NT2/D1 (cell line): ENCODE data around the gene HDAC7.
"Not testable (repeated sequence)": the region's sequence is repeated elsewhere in the genome, so short reads cannot be mapped to it uniquely, and the experiment has no call there.

Experiments
- DNase-seq: peaks from one replicate; pipeline ENCODE4 v3.0.0-alpha.2; 2011; ENCODE audit warnings: low read depth, low spot score
- H3K27me3 ChIP-seq: 2 replicates; pipeline ENCODE4 v1.6.0; 2011; ENCODE audit warnings: mild to moderate bottlenecking; ENCODE audit not compliant: insufficient read length, insufficient read depth
- H3K36me3 ChIP-seq: 2 replicates; pipeline ENCODE4 v1.6.1; 2011; ENCODE audit warnings: mild to moderate bottlenecking, low read length, mixed read lengths; ENCODE audit not compliant: insufficient read depth, insufficient read length
- H3K4me1 ChIP-seq: 2 replicates; pipeline ENCODE4 v1.5.1; 2011; ENCODE audit not compliant: insufficient read depth, insufficient read length
- H3K4me3 ChIP-seq: 2 replicates; pipeline ENCODE4 v1.5.1; 2011; ENCODE audit warnings: low read depth; ENCODE audit not compliant: insufficient read length
- H3K9ac ChIP-seq: 2 replicates; pipeline ENCODE4 v1.6.0; 2011; ENCODE audit warnings: low read depth; ENCODE audit not compliant: insufficient read length
- H3K9me3 ChIP-seq: 2 replicates; pipeline ENCODE4 v1.5.1; 2011; ENCODE audit warnings: mild to moderate bottlenecking, low read length; ENCODE audit not compliant: insufficient read depth
- SUZ12 ChIP-seq: IDR thresholded peaks from 2 replicates; pipeline ENCODE4 v1.6.1; 2011; ENCODE audit not compliant: insufficient read length, insufficient read depth; ENCODE audit errors: extremely low read depth
- YY1 ChIP-seq: IDR thresholded peaks from 2 replicates; pipeline ENCODE4 v1.6.1; 2011; ENCODE audit not compliant: insufficient read length, insufficient read depth
- ZNF274 ChIP-seq: IDR thresholded peaks from 2 replicates; pipeline ENCODE4 v1.6.1; 2011; ENCODE audit warnings: mild to moderate bottlenecking, low read depth, low read length

HDAC7 gene

GRCh38 chr12:47820631-47821345 is 1.1 kb upstream of the HDAC7 start:
- H3K9ac ChIP-seq, result peak overlapping the region; percentile 100
- no peak for TF ChIP-seq SUZ12
- TF ChIP-seq YY1, result no peak
- no peak for TF ChIP-seq ZNF274
- peaks cover 2% of the 10 kb centered on the region for H3K27me3 ChIP-seq
- peak; percentile 90 for DNase-seq
- H3K4me1 ChIP-seq, result peaks cover 31% of the 10 kb centered on the region
- H3K4me3 ChIP-seq, result peak overlapping the region; percentile 92
- no peaks in the 10 kb centered on the region for H3K9me3 ChIP-seq
- H3K36me3 ChIP-seq, result peaks cover 23% of the 10 kb centered on the region

DNA sequence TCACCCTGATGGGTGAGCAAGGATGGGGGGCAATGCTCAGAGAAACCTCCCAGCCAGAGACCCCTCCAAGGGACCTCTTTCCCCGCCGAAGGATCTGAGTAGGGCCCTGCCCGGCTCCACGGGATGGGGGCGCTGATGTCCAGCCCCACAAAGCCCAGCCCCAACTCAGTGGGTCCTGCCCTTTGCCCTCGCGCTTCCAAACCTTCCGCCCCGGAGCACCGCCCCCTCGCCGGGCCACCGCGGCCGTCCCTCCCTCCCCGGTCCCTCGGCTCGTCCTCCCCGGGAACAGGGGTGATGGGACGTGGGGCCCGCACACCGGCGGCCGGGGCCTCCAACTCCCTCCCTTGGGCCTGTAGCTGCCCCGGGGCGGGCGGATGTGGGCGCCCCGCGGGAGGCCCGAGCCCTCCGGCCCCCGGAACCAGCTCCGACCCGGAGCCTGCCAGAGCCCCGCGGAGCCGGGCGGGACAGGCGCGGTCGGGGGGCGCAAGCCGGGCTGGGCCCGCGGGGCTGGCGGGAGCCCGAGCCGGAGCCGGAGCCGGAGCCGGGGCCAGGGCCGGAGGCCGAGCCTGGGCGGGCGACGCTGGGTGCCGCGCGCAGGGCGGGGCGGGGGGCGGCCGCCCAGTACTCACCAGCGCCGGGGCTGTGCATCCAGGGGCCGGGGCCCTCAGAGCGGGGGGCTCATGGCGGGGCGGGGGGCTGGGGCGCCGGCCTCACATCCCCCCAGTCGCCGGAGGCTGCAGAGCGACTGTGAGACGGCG is 386 bp downstream of the HDAC7 start:
- H3K4me3 ChIP-seq, result peak overlapping the region; percentile 69
- peak overlapping the region; percentile 83 for H3K9ac ChIP-seq
- H3K9me3 ChIP-seq, result no peaks in the 10 kb centered on the region
- peaks cover 2% of the 10 kb centered on the region for H3K27me3 ChIP-seq
- DNase-seq, result no peak
- H3K4me1 ChIP-seq, result peaks cover 37% of the 10 kb centered on the region
- TF ChIP-seq YY1 (no peak), SUZ12 (no peak), ZNF274 (no peak)
- peaks cover 35% of the 10 kb centered on the region for H3K36me3 ChIP-seq

DNA sequence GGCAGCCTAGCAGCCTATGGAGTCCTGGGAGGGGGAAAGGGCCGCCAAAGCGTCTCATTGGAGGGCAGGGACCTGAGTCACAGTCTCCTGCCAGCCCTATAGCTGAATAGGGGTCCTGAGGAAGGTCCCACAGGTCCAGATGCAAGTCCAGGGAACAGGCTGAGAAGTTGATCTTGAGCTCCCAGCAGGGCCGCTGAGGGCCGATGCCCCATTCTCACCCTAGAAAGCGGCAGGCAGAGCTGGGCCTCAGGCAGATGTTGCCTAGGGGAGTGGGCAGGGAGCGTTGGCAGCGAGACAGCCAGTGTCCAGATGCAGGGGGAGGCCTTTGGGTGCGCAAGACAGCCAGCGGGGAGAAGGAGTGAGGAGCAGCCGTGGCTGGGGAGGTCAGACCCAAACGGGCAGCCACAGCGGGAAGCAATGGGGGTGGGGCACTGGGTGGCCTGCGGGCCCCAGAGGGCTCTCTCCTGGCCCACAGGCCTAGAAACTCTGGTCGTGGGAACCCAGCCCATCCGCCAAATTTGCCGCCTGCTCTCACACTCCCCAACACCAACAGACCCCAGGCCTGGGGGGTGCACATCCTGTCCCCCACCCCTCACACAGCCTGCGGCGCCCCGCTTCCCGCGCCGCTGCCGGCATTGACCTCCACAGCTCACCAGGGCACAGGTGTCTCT is 1.1 kb downstream of the HDAC7 start:
- Histone ChIP-seq H3K4me3 (peak overlapping the region; percentile 69), H3K27me3 (peaks cover 1% of the 10 kb centered on the region), H3K4me1 (peaks cover 43% of the 10 kb centered on the region), H3K9ac (peak overlapping the region; percentile 83), H3K9me3 (no peaks in the 10 kb centered on the region), H3K36me3 (peaks cover 41% of the 10 kb centered on the region)
- TF ChIP-seq SUZ12, result no peak
- TF ChIP-seq ZNF274, result no peak
- no peak for TF ChIP-seq YY1
- DNase-seq, result no peak

GRCh38 chr12:47818007-47818376 is 1.7 kb downstream of the HDAC7 start:
- H3K36me3 ChIP-seq, result peaks cover 41% of the 10 kb centered on the region
- peaks cover 43% of the 10 kb centered on the region for H3K4me1 ChIP-seq
- no peak overlapping the region for H3K4me3 ChIP-seq
- no peaks in the 10 kb centered on the region for H3K27me3 ChIP-seq
- TF ChIP-seq YY1 (no peak), SUZ12 (no peak), ZNF274 (no peak)
- H3K9me3 ChIP-seq, result no peaks in the 10 kb centered on the region
- H3K9ac ChIP-seq, result peak overlapping the region; percentile 83
- DNase-seq, result no peak

GRCh38 chr12:47817272-47818006 is 2.3 kb downstream of the HDAC7 start:
- Histone ChIP-seq H3K27me3 (no peaks in the 10 kb centered on the region), H3K36me3 (peaks cover 41% of the 10 kb centered on the region), H3K9me3 (no peaks in the 10 kb centered on the region), H3K4me1 (peaks cover 43% of the 10 kb centered on the region), H3K9ac (peak overlapping the region; percentile 83), H3K4me3 (no peak overlapping the region)
- no peak for DNase-seq
- no peak for TF ChIP-seq YY1

- Histone ChIP-seq H3K4me3 (no peak overlapping the region), H3K9me3 (no peaks in the 10 kb centered on the region), H3K9ac (peak overlapping the region; percentile 53), H3K36me3 (peaks cover 43% of the 10 kb centered on the region), H3K4me1 (peaks cover 43% of the 10 kb centered on the region), H3K27me3 (no peaks in the 10 kb centered on the region)
- no peak for DNase-seq
- no peak for TF ChIP-seq ZNF274
- no peak for TF ChIP-seq SUZ12
- no peak for TF ChIP-seq YY1
Observed at GRCh38 chr12:47816403-47817271, 3.1 kb downstream of the HDAC7 start.

DNA sequence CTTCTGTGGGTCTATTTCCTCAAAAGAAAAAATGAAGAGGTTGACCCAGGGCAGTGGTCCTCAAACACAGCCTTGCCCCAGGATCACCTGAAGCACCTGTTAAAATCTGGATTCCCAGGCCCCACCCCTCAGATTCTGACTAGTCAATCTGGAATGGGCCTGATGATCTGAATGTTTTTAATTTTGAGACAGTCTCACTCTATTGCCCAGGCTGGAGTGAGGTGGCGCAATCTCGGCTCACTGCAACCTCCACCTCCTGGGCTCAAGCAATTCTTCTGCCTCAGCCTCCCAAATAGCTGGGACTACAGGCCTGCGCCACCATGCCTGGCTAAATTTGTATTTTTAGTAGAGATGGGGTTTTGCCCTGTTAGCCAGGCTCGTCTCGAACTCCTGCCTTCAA is 4.3 kb downstream of the HDAC7 start:
- DNase-seq, H3K9me3 ChIP-seq, H3K4me3 ChIP-seq, H3K9ac ChIP-seq, H3K27me3 ChIP-seq: not testable (repeated sequence)
- Histone ChIP-seq H3K4me1 (peaks cover 41% of the 10 kb centered on the region), H3K36me3 (peaks cover 46% of the 10 kb centered on the region)
